ENCODE measurements around the gene OARD1. TPM values are rescaled to one million over a fixed set of nuclear protein-coding genes. Genes with fewer than 3 reads are reported as not detected.

OARD1 gene
- total RNA-seq, 1 donor from 2014 or later, result 26.8 TPM

DNA sequence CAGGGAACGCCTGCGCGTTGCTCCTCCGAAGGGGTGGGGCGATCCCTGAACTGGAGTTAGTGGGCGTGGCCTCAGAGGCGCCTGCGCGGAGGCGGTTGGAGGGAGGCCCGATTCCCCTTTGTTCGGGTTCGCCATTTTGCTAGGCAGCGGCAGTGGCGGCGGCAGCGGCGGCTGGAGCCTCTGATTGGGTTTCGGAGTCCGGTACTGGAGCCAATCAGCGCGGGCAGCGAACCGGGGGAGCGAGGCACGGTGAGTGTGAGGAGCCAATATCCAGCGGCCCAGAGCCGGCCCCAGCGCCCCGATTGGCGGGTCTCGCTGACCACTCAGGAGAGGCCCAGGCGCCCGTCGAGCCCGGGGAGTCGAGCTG, 663 bp upstream of the OARD1 start, which contains the start of gene NFYA:
Gene NFYA, plus strand, starts transcription at position 139 of the 367 bp plus-strand sequence. CDS start 6,116 bp downstream, outside the sequence.
- Mint-ChIP-seq H3K4me1 (ENCODE audit: low read depth) (peaks cover 68% of the 10 kb centered on the region), H3K9me3 (no peaks in the 10 kb centered on the region), H3K27ac (peak within 1 kb of the TSS; percentile 99), H3K4me3 (peak within 1 kb of the TSS; percentile 95), H3K36me3 (ENCODE audit: low read depth) (peaks cover 23% of the 10 kb centered on the region), H3K27me3 (ENCODE audit: insufficient read depth) (peaks cover 5% of the 10 kb centered on the region)
- DNase-seq (ENCODE audit: low spot score), result no peak
- intact Hi-C loops (cut with micrococcal nuclease), result loop anchor here (1.0 to 10.0 kb wide), 11 partner anchors 46 to 1958 kb away; partner anchors contain the start of genes CCND3, KCNK5, SAYSD1 and TFEB

DNA sequence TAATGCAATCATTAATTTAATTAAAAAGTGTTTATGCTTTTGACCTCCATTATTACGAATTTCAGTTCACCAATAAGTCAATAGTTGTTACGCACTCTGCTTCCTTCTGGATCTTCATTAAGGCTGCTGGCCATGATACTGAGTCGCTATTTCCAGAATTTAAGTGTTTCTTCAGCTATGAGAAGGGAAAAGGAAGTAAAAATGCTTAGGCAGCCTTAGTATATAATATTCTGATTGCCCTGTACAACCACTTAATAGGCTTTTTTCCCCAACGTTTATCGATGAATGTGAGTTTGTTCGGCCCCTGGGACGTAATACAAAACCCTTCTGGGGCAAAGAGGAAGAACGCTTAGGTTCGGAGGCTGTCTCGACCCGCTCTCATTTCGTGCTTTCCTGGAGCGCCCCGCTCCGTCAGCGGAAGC, 644 bp downstream of the OARD1 start:
- no peaks in the 10 kb centered on the region for H3K9me3 Mint-ChIP-seq
- H3K4me1 Mint-ChIP-seq (ENCODE audit: low read depth), result peaks cover 71% of the 10 kb centered on the region
- no peak for DNase-seq (ENCODE audit: low spot score)
- peaks cover 34% of the 10 kb centered on the region for H3K36me3 Mint-ChIP-seq (ENCODE audit: low read depth)
- H3K27ac Mint-ChIP-seq, result peak overlapping the region; percentile 99
- H3K4me3 Mint-ChIP-seq, result peak overlapping the region; percentile 94
- H3K27me3 Mint-ChIP-seq (ENCODE audit: insufficient read depth), result peaks cover 5% of the 10 kb centered on the region
- intact Hi-C loops (cut with micrococcal nuclease), result loop anchor here (1.0 to 10.0 kb wide), 5 partner anchors 31 to 1844 kb away; partner anchors contain the start of genes CCND3, KCNK5 and TFEB

DNA sequence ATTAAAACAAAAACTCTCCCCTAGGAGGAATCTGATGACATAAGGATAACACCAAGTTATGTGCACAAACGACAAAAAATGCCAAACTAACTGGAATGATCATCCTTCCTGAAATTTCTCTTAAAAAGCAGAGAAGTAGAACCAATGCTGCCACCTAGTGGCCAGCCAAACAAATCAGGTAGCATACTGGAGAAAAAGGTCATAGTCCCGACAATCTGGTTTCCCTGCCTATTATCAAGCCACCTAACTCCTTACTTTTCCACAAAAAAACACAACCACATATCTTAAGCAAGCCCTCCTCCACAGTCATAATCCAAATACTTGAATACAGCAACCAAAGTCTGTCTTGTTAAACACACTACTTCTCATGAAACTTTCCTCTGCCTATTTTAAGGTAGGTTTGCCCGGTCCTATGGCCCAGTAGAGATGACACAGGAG, 5.3 kb downstream of the OARD1 start:
- Mint-ChIP-seq H3K4me3 (no peak overlapping the region), H3K9me3 (no peaks in the 10 kb centered on the region), H3K4me1 (ENCODE audit: low read depth) (peaks cover 43% of the 10 kb centered on the region), H3K36me3 (ENCODE audit: low read depth) (peaks cover 33% of the 10 kb centered on the region), H3K27ac (no peak overlapping the region), H3K27me3 (ENCODE audit: insufficient read depth) (no peaks in the 10 kb centered on the region)
- DNase-seq (ENCODE audit: low spot score), result peak; percentile 31
- intact Hi-C loops (cut with micrococcal nuclease), result loop anchor here (1.0 kb wide), 2 partner anchors 39 to 61 kb away; no protein-coding TSS in a partner anchor

DNA sequence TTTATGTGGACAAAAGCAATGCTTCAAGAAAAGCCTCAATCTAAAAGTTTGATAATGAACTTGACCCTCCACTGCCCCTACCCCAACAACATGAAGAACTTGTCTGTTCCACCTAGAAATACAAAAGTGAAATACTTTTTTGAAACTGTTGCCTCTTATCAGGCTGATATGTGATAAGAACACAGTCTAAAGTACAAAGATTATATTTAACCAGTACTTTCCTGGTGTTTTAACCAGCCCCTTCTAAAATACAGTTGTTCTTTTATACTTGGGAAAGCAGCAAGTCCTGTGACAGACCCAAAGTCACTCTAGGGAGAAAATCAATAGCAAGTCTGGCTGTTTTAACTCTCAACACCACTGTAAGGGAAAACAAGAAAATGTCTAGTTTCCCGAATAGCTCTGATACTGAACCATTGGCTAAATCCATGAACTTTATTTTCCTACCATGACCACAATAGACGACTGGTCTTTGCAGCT, 6.6 kb downstream of the OARD1 start:
- DNase-seq (ENCODE audit: low spot score), result no peak
- Mint-ChIP-seq H3K9me3 (no peaks in the 10 kb centered on the region), H3K27ac (no peak overlapping the region), H3K4me3 (no peak overlapping the region), H3K27me3 (ENCODE audit: insufficient read depth) (no peaks in the 10 kb centered on the region), H3K4me1 (ENCODE audit: low read depth) (peaks cover 32% of the 10 kb centered on the region), H3K36me3 (ENCODE audit: low read depth) (peaks cover 27% of the 10 kb centered on the region)
- intact Hi-C loops (cut with micrococcal nuclease), result no loop called here

DNA sequence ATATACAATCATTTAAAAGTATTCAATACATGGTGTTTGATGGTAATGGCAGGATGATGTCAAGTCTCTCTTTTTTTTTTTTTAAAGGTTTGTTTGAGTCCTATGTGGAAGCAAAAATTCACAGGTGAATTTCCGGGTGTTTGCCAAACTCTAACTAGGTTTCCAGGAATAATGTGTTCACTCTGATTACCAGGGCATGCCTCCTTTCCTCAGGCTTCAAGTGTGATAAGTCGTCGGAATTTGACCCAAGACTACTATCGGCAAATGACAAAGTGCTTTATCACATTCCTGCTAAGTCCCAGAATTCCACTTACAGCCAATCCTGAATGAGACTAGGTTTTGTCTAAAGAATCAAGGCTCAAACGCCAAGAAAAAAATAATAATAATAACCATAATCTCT, 7.3 kb downstream of the OARD1 start:
- no peaks in the 10 kb centered on the region for H3K27me3 Mint-ChIP-seq (ENCODE audit: insufficient read depth)
- H3K4me1 Mint-ChIP-seq (ENCODE audit: low read depth), result peaks cover 25% of the 10 kb centered on the region
- intact Hi-C loops (cut with micrococcal nuclease), result no loop called here
- H3K27ac Mint-ChIP-seq, result no peak overlapping the region
- H3K36me3 Mint-ChIP-seq (ENCODE audit: low read depth), result peaks cover 26% of the 10 kb centered on the region
- H3K4me3 Mint-ChIP-seq, result no peak overlapping the region
- H3K9me3 Mint-ChIP-seq, result no peaks in the 10 kb centered on the region
- DNase-seq (ENCODE audit: low spot score), result no peak

DNA sequence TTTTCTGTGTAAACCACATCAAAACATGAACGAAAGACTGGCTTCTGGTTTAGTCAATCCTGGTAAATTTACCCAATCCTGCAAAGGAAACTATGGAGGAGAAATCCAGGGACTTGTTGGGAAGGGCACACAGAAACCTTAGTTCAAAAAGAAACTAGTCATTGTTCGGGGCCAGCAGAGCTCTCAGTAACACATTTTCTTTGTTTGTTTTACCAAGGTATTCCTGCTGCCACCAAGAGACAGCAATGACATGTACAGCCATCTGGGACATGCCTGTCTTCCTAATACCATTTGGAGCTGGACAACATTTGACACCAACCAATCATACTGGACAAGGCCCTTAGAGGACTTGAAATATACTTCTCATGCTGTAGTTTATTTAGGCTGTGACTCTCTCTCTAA, 8.3 kb downstream of the OARD1 start:
- intact Hi-C loops (cut with micrococcal nuclease), result no loop called here
- no peak overlapping the region for H3K4me3 Mint-ChIP-seq
- H3K4me1 Mint-ChIP-seq (ENCODE audit: low read depth), result peaks cover 18% of the 10 kb centered on the region
- H3K27me3 Mint-ChIP-seq (ENCODE audit: insufficient read depth), result no peaks in the 10 kb centered on the region
- no peaks in the 10 kb centered on the region for H3K9me3 Mint-ChIP-seq
- no peak for DNase-seq (ENCODE audit: low spot score)
- H3K27ac Mint-ChIP-seq, result no peak overlapping the region
- peaks cover 26% of the 10 kb centered on the region for H3K36me3 Mint-ChIP-seq (ENCODE audit: low read depth)

DNA sequence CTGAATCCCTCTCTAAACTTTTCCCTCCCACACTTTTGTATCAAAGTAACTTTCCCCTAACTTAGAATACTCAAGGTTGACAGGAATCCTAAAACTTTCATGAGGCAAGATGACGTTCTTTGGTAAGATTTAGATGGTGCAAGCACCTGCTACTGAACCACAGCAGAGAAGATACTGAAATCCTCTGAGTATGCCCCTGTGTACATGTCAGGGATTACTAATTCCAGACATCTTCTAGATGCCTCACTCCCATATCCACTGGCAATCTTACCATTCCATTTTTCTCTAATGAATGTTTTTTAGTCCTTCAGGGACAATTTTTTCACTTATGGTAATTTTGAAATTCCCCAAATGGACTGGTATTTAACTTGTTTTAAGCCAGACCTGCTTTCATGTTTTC, 10.1 kb downstream of the OARD1 start:
- Mint-ChIP-seq H3K36me3 (ENCODE audit: low read depth) (peaks cover 18% of the 10 kb centered on the region), H3K27ac (no peak overlapping the region), H3K4me1 (ENCODE audit: low read depth) (peaks cover 5% of the 10 kb centered on the region), H3K4me3 (no peak overlapping the region), H3K27me3 (ENCODE audit: insufficient read depth) (no peaks in the 10 kb centered on the region), H3K9me3 (no peaks in the 10 kb centered on the region)
- DNase-seq (ENCODE audit: low spot score), result no peak
- intact Hi-C loops (cut with micrococcal nuclease), result no loop called here

DNA sequence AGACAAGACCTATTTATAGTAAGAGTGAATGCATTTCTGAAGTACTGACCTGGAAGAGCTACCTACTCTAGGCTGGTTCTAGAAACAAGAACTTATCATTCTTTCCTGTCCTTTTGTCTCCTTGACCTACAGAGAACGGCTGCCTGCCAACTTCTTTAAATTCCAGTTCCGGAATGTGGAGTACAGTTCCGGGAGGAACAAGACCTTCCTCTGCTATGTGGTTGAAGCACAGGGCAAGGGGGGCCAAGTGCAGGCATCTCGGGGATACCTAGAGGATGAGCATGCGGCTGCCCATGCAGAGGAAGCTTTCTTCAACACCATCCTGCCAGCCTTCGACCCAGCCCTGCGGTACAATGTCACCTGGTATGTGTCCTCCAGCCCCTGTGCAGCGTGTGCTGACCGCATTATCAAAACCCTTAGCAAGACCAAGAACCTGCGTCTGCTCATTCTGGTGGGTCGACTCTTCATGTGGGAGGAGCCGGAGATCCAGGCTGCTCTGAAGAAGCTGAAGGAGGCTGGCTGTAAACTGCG, 10.9 kb downstream of the OARD1 start:
- no peak for DNase-seq (ENCODE audit: low spot score)
- no peaks in the 10 kb centered on the region for H3K27me3 Mint-ChIP-seq (ENCODE audit: insufficient read depth)
- no peaks in the 10 kb centered on the region for H3K9me3 Mint-ChIP-seq
- no peak overlapping the region for H3K4me3 Mint-ChIP-seq
- no peak overlapping the region for H3K27ac Mint-ChIP-seq
- peaks cover 13% of the 10 kb centered on the region for H3K36me3 Mint-ChIP-seq (ENCODE audit: low read depth)
- no peaks in the 10 kb centered on the region for H3K4me1 Mint-ChIP-seq (ENCODE audit: low read depth)
- intact Hi-C loops (cut with micrococcal nuclease), result no loop called here

DNA sequence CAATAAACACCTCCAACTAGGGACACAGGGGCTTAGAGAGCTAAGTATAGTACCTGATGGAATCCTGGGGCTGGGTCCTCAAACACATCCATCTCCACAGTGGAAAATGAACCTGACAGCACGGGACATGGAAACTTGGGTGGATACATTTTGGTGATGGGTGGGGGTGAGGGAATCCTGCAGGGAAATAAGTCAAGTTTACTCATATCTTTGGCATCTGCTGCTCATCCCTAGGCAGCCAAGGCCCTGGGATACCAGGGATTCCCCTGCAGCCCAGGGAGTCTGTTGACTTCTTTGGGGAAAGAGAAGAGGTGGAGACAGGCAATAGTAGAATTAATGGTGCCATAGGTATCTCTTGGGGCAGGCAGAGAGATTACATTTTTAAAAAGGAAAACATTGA, 12.6 kb downstream of the OARD1 start:
- H3K27ac Mint-ChIP-seq, result no peak overlapping the region
- no peaks in the 10 kb centered on the region for H3K27me3 Mint-ChIP-seq (ENCODE audit: insufficient read depth)
- H3K9me3 Mint-ChIP-seq, result no peaks in the 10 kb centered on the region
- no peak for DNase-seq (ENCODE audit: low spot score)
- intact Hi-C loops (cut with micrococcal nuclease), result no loop called here
- H3K36me3 Mint-ChIP-seq (ENCODE audit: low read depth), result peaks cover 12% of the 10 kb centered on the region
- H3K4me3 Mint-ChIP-seq, result no peak overlapping the region
- H3K4me1 Mint-ChIP-seq (ENCODE audit: low read depth), result no peaks in the 10 kb centered on the region

DNA sequence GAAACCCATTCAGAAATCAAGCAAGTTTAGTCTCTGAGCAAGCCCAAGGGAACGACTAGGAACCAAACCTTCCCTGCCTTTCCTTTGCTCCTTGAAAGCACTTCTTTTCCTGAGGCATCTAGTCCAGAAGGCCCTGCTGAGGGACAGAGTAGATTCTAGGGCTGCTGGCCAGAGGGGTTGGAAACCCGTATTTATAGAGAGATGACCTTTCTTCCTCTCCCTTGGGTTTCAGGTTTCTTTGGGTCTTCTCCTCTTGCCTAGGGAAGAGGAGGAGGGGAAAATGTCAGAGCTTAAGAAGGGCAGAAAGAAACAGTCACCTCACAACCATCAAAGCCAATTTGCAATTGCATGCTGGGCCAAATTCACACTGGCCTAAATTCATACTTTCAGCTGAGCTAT, 13.4 kb downstream of the OARD1 start:
- DNase-seq (ENCODE audit: low spot score), result no peak
- Mint-ChIP-seq H3K9me3 (no peaks in the 10 kb centered on the region), H3K4me1 (ENCODE audit: low read depth) (no peaks in the 10 kb centered on the region), H3K27ac (no peak overlapping the region), H3K4me3 (no peak overlapping the region), H3K36me3 (ENCODE audit: low read depth) (peaks cover 10% of the 10 kb centered on the region), H3K27me3 (ENCODE audit: insufficient read depth) (no peaks in the 10 kb centered on the region)
- intact Hi-C loops (cut with micrococcal nuclease), result no loop called here

DNA sequence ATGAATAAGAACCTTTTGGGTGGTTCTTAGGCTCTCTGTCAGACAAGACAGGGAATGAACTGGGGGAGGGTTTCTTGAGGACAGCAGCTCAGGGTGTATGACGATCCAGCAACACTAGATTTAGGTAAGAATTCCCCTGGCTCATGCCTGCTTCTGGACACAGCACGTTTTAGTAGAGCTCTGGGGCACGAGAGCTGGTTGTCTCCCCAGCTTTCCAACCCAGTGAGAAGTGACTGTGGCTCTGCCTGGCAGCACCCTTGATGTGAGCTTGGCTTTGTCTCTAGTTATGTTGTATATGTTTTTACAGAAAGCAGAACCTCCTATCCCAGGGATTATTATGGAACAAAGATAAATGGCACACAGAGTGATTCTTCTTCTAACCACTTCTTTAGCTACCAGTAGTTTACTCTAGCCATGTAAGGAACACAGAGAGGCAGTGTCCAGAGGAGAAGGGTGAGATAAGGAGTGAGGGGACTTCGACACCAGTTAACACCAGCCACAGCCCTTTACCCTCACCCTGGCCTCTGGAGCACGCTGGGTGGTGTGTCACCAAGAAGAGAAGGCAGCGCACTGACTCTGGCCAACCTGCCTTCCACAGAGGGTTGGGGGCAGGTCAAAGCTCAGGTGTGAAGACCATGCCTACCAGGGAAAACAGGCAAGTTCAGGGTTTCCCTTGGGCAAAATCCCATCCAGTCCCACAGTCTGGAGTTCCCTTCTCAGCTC, 15.2 kb downstream of the OARD1 start:
- Mint-ChIP-seq H3K27ac (no peak overlapping the region), H3K27me3 (ENCODE audit: insufficient read depth) (no peaks in the 10 kb centered on the region), H3K4me1 (ENCODE audit: low read depth) (peaks cover 8% of the 10 kb centered on the region), H3K9me3 (no peaks in the 10 kb centered on the region), H3K36me3 (ENCODE audit: low read depth) (peaks cover 5% of the 10 kb centered on the region), H3K4me3 (no peak overlapping the region)
- intact Hi-C loops (cut with micrococcal nuclease), result no loop called here
- no peak for DNase-seq (ENCODE audit: low spot score)

DNA sequence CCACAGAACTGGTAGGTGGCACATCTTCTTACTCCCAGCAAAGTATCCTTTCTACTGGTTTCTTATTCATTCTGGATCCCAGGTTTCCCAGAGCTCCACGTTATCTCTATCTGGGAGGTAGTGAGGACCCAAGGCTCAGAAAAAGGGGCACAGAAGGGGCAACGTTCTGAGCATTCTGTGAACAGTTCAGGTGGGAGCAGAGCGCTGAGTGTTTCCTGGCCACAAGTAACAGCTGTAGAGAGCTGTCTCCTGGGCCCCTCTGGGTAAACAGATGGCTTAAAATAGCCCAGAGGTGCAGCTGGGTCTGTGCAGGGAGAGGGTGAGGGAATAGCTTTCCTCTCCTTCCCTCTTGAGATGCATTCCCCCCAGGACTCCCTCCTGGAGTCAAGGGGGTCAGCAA, 17.0 kb downstream of the OARD1 start:
- intact Hi-C loops (cut with micrococcal nuclease), result no loop called here
- no peaks in the 10 kb centered on the region for H3K9me3 Mint-ChIP-seq
- no peak for DNase-seq (ENCODE audit: low spot score)
- H3K36me3 Mint-ChIP-seq (ENCODE audit: low read depth), result peaks cover 6% of the 10 kb centered on the region
- peaks cover 16% of the 10 kb centered on the region for H3K4me1 Mint-ChIP-seq (ENCODE audit: low read depth)
- no peak overlapping the region for H3K4me3 Mint-ChIP-seq
- no peaks in the 10 kb centered on the region for H3K27me3 Mint-ChIP-seq (ENCODE audit: insufficient read depth)
- H3K27ac Mint-ChIP-seq, result no peak overlapping the region

DNA sequence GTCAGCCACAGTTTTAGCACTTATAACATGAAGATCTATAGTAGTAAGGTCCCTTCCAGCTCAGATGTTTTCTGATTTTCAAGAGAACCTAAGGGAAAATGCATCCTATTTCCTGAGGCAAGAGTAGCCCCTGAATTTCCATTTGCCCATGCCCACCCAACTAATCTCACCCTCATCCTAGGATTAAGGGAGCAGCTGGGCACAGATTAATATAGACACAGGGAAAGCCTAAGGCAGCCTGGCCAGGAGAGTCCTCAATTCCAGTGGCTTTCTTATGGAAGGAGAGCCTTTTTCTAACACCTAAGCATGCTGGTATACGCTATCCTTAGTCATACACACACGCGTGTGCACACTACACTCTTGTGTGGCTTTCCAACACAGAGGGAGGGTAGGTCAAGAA, 17.6 kb downstream of the OARD1 start:
- Mint-ChIP-seq H3K4me1 (ENCODE audit: low read depth) (peaks cover 16% of the 10 kb centered on the region), H3K9me3 (no peaks in the 10 kb centered on the region), H3K27ac (no peak overlapping the region), H3K27me3 (ENCODE audit: insufficient read depth) (no peaks in the 10 kb centered on the region), H3K36me3 (ENCODE audit: low read depth) (peaks cover 6% of the 10 kb centered on the region), H3K4me3 (no peak overlapping the region)
- intact Hi-C loops (cut with micrococcal nuclease), result no loop called here
- no peak for DNase-seq (ENCODE audit: low spot score)
